ENCODE measurements around the gene DHCR7.

DHCR7 gene

GRCh38 chr11:71483692-71484091, 35.5 kb upstream of the DHCR7 start:
- DNase-seq (ENCODE audit: low spot score in 2 of 2) (no peak), ATAC-seq (no peak)
- Mint-ChIP-seq H3K4me3 (no peak overlapping the region), H3K27ac (no peak overlapping the region), H3K36me3 (peaks cover 87% of the 10 kb centered on the region), H3K9me3 (no peaks in the 10 kb centered on the region), H3K4me1 (peaks cover 24% of the 10 kb centered on the region)

GRCh38 chr11:71482746-71483364, 34.7 kb upstream of the DHCR7 start:
- ATAC-seq (no peak), DNase-seq (ENCODE audit: low spot score in 2 of 2) (no peak)
- peaks cover 87% of the 10 kb centered on the region for H3K36me3 Mint-ChIP-seq
- H3K9me3 Mint-ChIP-seq: no peaks in the 10 kb centered on the region
- H3K4me1 Mint-ChIP-seq: peaks cover 16% of the 10 kb centered on the region
- no peak overlapping the region for H3K4me3 Mint-ChIP-seq
- H3K27ac Mint-ChIP-seq: no peak overlapping the region

- no peaks in the 10 kb centered on the region for H3K9me3 Mint-ChIP-seq
- no peak for DNase-seq (ENCODE audit: low spot score in 2 of 2)
- ATAC-seq: no peak
- H3K4me1 Mint-ChIP-seq: peaks cover 13% of the 10 kb centered on the region
- no peak overlapping the region for H3K4me3 Mint-ChIP-seq
- peaks cover 87% of the 10 kb centered on the region for H3K36me3 Mint-ChIP-seq
- no peak overlapping the region for H3K27ac Mint-ChIP-seq
Observed at GRCh38 chr11:71482216-71482615, 34.0 kb upstream of the DHCR7 start.

GRCh38 chr11:71481101-71481960, 33.1 kb upstream of the DHCR7 start:
- Mint-ChIP-seq H3K36me3 (peaks cover 87% of the 10 kb centered on the region), H3K9me3 (no peaks in the 10 kb centered on the region), H3K4me3 (no peak overlapping the region), H3K27ac (no peak overlapping the region), H3K4me1 (peaks cover 13% of the 10 kb centered on the region)
- DNase-seq (ENCODE audit: low spot score in 2 of 2): no peak
- ATAC-seq: no peak

- no peak for DNase-seq (ENCODE audit: low spot score in 2 of 2)
- Mint-ChIP-seq H3K9me3 (no peaks in the 10 kb centered on the region), H3K36me3 (peaks cover 89% of the 10 kb centered on the region), H3K4me3 (no peak overlapping the region), H3K4me1 (no peaks in the 10 kb centered on the region), H3K27ac (no peak overlapping the region)
- no peak for ATAC-seq
Observed at GRCh38 chr11:71478528-71478840, 30.3 kb upstream of the DHCR7 start.

GRCh38 chr11:71477641-71478527, 29.7 kb upstream of the DHCR7 start:
- no peak overlapping the region for H3K4me3 Mint-ChIP-seq
- no peak overlapping the region for H3K27ac Mint-ChIP-seq
- H3K9me3 Mint-ChIP-seq: no peaks in the 10 kb centered on the region
- peaks cover 87% of the 10 kb centered on the region for H3K36me3 Mint-ChIP-seq
- no peaks in the 10 kb centered on the region for H3K4me1 Mint-ChIP-seq
- ATAC-seq (no peak), DNase-seq (ENCODE audit: low spot score in 2 of 2) (no peak)

GRCh38 chr11:71476926-71477640, 28.9 kb upstream of the DHCR7 start:
- H3K4me1 Mint-ChIP-seq: no peaks in the 10 kb centered on the region
- H3K36me3 Mint-ChIP-seq: peaks cover 94% of the 10 kb centered on the region
- no peak overlapping the region for H3K27ac Mint-ChIP-seq
- ATAC-seq (no peak), DNase-seq (ENCODE audit: low spot score in 2 of 2) (no peak)
- no peaks in the 10 kb centered on the region for H3K9me3 Mint-ChIP-seq
- H3K4me3 Mint-ChIP-seq: no peak overlapping the region

GRCh38 chr11:71476031-71476430, 27.8 kb upstream of the DHCR7 start:
- DNase-seq (ENCODE audit: low spot score in 2 of 2) (no peak), ATAC-seq (no peak)
- Mint-ChIP-seq H3K36me3 (peaks cover 93% of the 10 kb centered on the region), H3K4me1 (no peaks in the 10 kb centered on the region), H3K27ac (no peak overlapping the region), H3K9me3 (no peaks in the 10 kb centered on the region), H3K4me3 (no peak overlapping the region)

- Mint-ChIP-seq H3K27ac (no peak overlapping the region), H3K36me3 (peaks cover 82% of the 10 kb centered on the region), H3K4me3 (no peak overlapping the region)
Observed at GRCh38 chr11:71474771-71475483, 26.7 kb upstream of the DHCR7 start.

GRCh38 chr11:71474141-71474770, 26.1 kb upstream of the DHCR7 start:
- no peak for ATAC-seq
- H3K9me3 Mint-ChIP-seq: no peaks in the 10 kb centered on the region
- H3K4me1 Mint-ChIP-seq: no peaks in the 10 kb centered on the region
- H3K27ac Mint-ChIP-seq: no peak overlapping the region
- no peak for DNase-seq (ENCODE audit: low spot score in 2 of 2)
- peaks cover 75% of the 10 kb centered on the region for H3K36me3 Mint-ChIP-seq
- no peak overlapping the region for H3K4me3 Mint-ChIP-seq

More at GRCh38 chr11:71474771-71475483, 26.7 kb upstream of the DHCR7 start:
- Mint-ChIP-seq H3K4me1 (no peaks in the 10 kb centered on the region), H3K9me3 (no peaks in the 10 kb centered on the region)
- no peak for ATAC-seq
- no peak for DNase-seq (ENCODE audit: low spot score in 2 of 2)

GRCh38 chr11:71473793-71474080, 25.5 kb upstream of the DHCR7 start:
- peaks cover 70% of the 10 kb centered on the region for H3K36me3 Mint-ChIP-seq
- ATAC-seq (no peak), DNase-seq (ENCODE audit: low spot score in 2 of 2) (no peak)
- no peaks in the 10 kb centered on the region for H3K4me1 Mint-ChIP-seq
- H3K27ac Mint-ChIP-seq: no peak overlapping the region
- no peak overlapping the region for H3K4me3 Mint-ChIP-seq
- H3K9me3 Mint-ChIP-seq: no peaks in the 10 kb centered on the region

- no peak for ATAC-seq
- Mint-ChIP-seq H3K4me1 (no peaks in the 10 kb centered on the region), H3K27ac (no peak overlapping the region), H3K9me3 (no peaks in the 10 kb centered on the region), H3K4me3 (no peak overlapping the region), H3K36me3 (peaks cover 64% of the 10 kb centered on the region)
- no peak for DNase-seq (ENCODE audit: low spot score in 2 of 2)
Observed at GRCh38 chr11:71472941-71473792, 25.0 kb upstream of the DHCR7 start.

GRCh38 chr11:71472357-71472885, 24.2 kb upstream of the DHCR7 start:
- Mint-ChIP-seq H3K27ac (no peak overlapping the region), H3K9me3 (no peaks in the 10 kb centered on the region), H3K36me3 (peaks cover 62% of the 10 kb centered on the region), H3K4me3 (no peak overlapping the region), H3K4me1 (no peaks in the 10 kb centered on the region)
- DNase-seq (ENCODE audit: low spot score in 2 of 2) (no peak), ATAC-seq (no peak)
